ENCODE measurements around the gene INTS14. TPM values are rescaled to one million over a fixed set of nuclear protein-coding genes. Genes with fewer than 3 reads are reported as not detected.

INTS14 gene
- total RNA-seq, 4 donors from 2014 or later, result 52.4 to 99.4 (median 62.9) TPM

- no peak for DNase-seq
- Histone ChIP-seq H3K27me3 (no peaks in the 10 kb centered on the region), H3K36me3 (no peaks in the 10 kb centered on the region), H3K4me3 (replicated peaks in 1 of 3) (no peak overlapping the region), H3K27ac (no peak overlapping the region), H3K4me1 (peaks cover 6 to 13% of the 10 kb centered on the region in 2 donors), H3K9me3 (no peaks in the 10 kb centered on the region)
- TF ChIP-seq POLR2A (IDR thresholded peaks at IDR 0.05) (no peak), CTCF (IDR thresholded peaks at IDR 0.05) (no peak)
- intact Hi-C loops (cut with DNase I), result no loop called here
Observed at GRCh38 chr15:65547841-65548240, 63.1 kb downstream of the INTS14 start.

- H3K4me1 ChIP-seq, result no peaks in the 10 kb centered on the region
- 96 to 99% methylated on average over 3 of the region's 3 CpGs for WGBS, 2 donors
- no peak for TF ChIP-seq POLR2A (IDR thresholded peaks at IDR 0.05)
- no peak for TF ChIP-seq CTCF (IDR thresholded peaks at IDR 0.05)
- H3K4me3 ChIP-seq (replicated peaks in 1 of 3), result no peak overlapping the region
- H3K27me3 ChIP-seq, result no peaks in the 10 kb centered on the region
- no peak for DNase-seq
- H3K36me3 ChIP-seq, result no peaks in the 10 kb centered on the region
- no peak overlapping the region for H3K27ac ChIP-seq
- H3K9me3 ChIP-seq, result no peaks in the 10 kb centered on the region
- intact Hi-C loops (cut with DNase I), result no loop called here
Observed at GRCh38 chr15:65541231-65541820, 69.6 kb downstream of the INTS14 start.

GRCh38 chr15:65540314-65540713 lies 70.6 kb downstream of the INTS14 start:
- no peak overlapping the region for H3K27ac ChIP-seq
- H3K4me3 ChIP-seq (replicated peaks in 1 of 3), result no peak overlapping the region
- H3K4me1 ChIP-seq, result no peaks in the 10 kb centered on the region
- TF ChIP-seq POLR2A (IDR thresholded peaks at IDR 0.05), result no peak
- no peak for TF ChIP-seq CTCF (IDR thresholded peaks at IDR 0.05)
- no peak for DNase-seq
- WGBS, 2 donors, result 78 to 86% methylated on average over 1 of the region's 1 CpG
- H3K9me3 ChIP-seq, result no peaks in the 10 kb centered on the region
- intact Hi-C loops (cut with DNase I), result no loop called here
- no peaks in the 10 kb centered on the region for H3K36me3 ChIP-seq
- no peaks in the 10 kb centered on the region for H3K27me3 ChIP-seq

- Histone ChIP-seq H3K4me3 (replicated peaks in 1 of 3) (no peak overlapping the region), H3K9me3 (no peaks in the 10 kb centered on the region), H3K4me1 (peaks cover 9 to 17% of the 10 kb centered on the region in 2 donors), H3K27ac (no peak overlapping the region), H3K36me3 (no peaks in the 10 kb centered on the region), H3K27me3 (no peaks in the 10 kb centered on the region)
- DNase-seq, result no peak
- 94 to 95% methylated on average over 4 of the region's 4 CpGs for WGBS, 2 donors
- intact Hi-C loops (cut with DNase I), result loop anchor here (10.0 kb wide), 1 partner anchor 70 kb away; no protein-coding TSS in a partner anchor
- no peak for TF ChIP-seq POLR2A (IDR thresholded peaks at IDR 0.05)
Observed at GRCh38 chr15:65535192-65535591, 75.7 kb downstream of the INTS14 start.

- no peak for TF ChIP-seq CTCF (IDR thresholded peaks at IDR 0.05)
- TF ChIP-seq POLR2A (IDR thresholded peaks at IDR 0.05), result no peak
- Histone ChIP-seq H3K4me1 (peaks cover 9 to 17% of the 10 kb centered on the region in 2 donors), H3K9me3 (no peaks in the 10 kb centered on the region), H3K27ac (peak overlapping the region; percentile 11 to 45 (median 31)), H3K27me3 (no peaks in the 10 kb centered on the region), H3K36me3 (no peaks in the 10 kb centered on the region), H3K4me3 (replicated peaks in 1 of 3) (no peak overlapping the region)
- 70 to 79% methylated on average over 5 of the region's 5 CpGs for WGBS, 2 donors
- no peak for DNase-seq
- intact Hi-C loops (cut with DNase I), result loop anchor here (10.0 kb wide), 1 partner anchor 72 kb away; no protein-coding TSS in a partner anchor
Observed at GRCh38 chr15:65533057-65533756, 77.7 kb downstream of the INTS14 start.

Data from thyroid gland (tissue), 4 donors.